SK-N-SH treated with all-trans-retinoic acid at 6 μM for 48 hours (cell line): Measurements from ENCODE around the gene FAM124B.

Experiments
- BACH2 ChIP-seq: fragments of 250-450 bp; sonication (Bioruptor Pico); IDR thresholded peaks from 2 replicates; pipeline ENCODE4 v1.9.0; 2021; ENCODE audit warnings: mild to moderate bottlenecking, borderline replicate concordance
- CSDC2 ChIP-seq: fragments of 250-450 bp; sonication (Bioruptor Pico); IDR thresholded peaks from 2 replicates; pipeline ENCODE4 v1.5.0; 2020; ENCODE audit warnings: mild to moderate bottlenecking, moderate library complexity
- CSRNP3 ChIP-seq: fragments of 250-450 bp; sonication (Bioruptor Pico); IDR thresholded peaks from 2 replicates; pipeline ENCODE4 v1.5.1; 2021; ENCODE audit warnings: mild to moderate bottlenecking, moderate library complexity
- ISL1 ChIP-seq: fragments of 250-450 bp; sonication (Bioruptor Pico); IDR thresholded peaks from 2 replicates; pipeline ENCODE4 v2.1.2; 2022; ENCODE audit warnings: mild to moderate bottlenecking, moderate library complexity
- OSR1 ChIP-seq: fragments of 250-450 bp; sonication (Bioruptor Pico); IDR thresholded peaks from 2 replicates; pipeline ENCODE4 v1.8.0; 2022; ENCODE audit warnings: moderate library complexity, mild to moderate bottlenecking, inconsistent platforms
- PATZ1 ChIP-seq: fragments of 250-450 bp; sonication (Bioruptor Pico); IDR thresholded peaks from 2 replicates; pipeline ENCODE4 v1.8.0; 2020; ENCODE audit warnings: mild to moderate bottlenecking, moderate library complexity, borderline replicate concordance
- POU6F1 ChIP-seq: fragments of 250-450 bp; sonication (Bioruptor Pico); IDR thresholded peaks from 2 replicates; pipeline ENCODE4 v1.8.0; 2021; ENCODE audit warnings: low read depth, mild to moderate bottlenecking, moderate library complexity, borderline replicate concordance
- RARB ChIP-seq: fragments of 250-450 bp; sonication (Bioruptor Pico); IDR thresholded peaks from 2 replicates; pipeline ENCODE4 v1.8.0; 2021; ENCODE audit warnings: mild to moderate bottlenecking, moderate library complexity
- TOX ChIP-seq: fragments of 250-450 bp; sonication (Bioruptor Pico); IDR thresholded peaks from 2 replicates; pipeline ENCODE4 v1.8.0; 2021; ENCODE audit warnings: mild to moderate bottlenecking, moderate library complexity, borderline replicate concordance
- ZFP30 ChIP-seq: fragments of 450-650 bp; formaldehyde crosslinking; IDR thresholded peaks from 2 replicates; pipeline ENCODE4 v1.5.0; 2022; ENCODE audit warnings: mild to moderate bottlenecking, moderate library complexity
- ZNF565 ChIP-seq: fragments of 450-650 bp; formaldehyde crosslinking; conservative IDR thresholded peaks from 2 replicates; pipeline ENCODE4 v1.5.0; 2020; ENCODE audit warnings: low read depth, mild to moderate bottlenecking, moderate library complexity
- ZNF8 ChIP-seq: fragments of 450-650 bp; formaldehyde crosslinking; IDR thresholded peaks from 2 replicates; pipeline ENCODE4 v1.5.0; 2020; ENCODE audit warnings: mild to moderate bottlenecking, moderate library complexity

GRCh38 chr2:224366267-224366844 is 35.6 kb downstream of the FAM124B start:
- TF ChIP-seq TOX (no peak), BACH2 (CRISPR knock-in tag) (no peak), PATZ1 (CRISPR knock-in tag) (no peak), ISL1 (CRISPR knock-in tag) (no peak), RARB (CRISPR knock-in tag) (no peak), ZFP30 (no peak), POU6F1 (no peak), CSRNP3 (CRISPR knock-in tag) (no peak), ZNF565 (CRISPR knock-in tag) (no peak), OSR1 (CRISPR knock-in tag) (no peak), CSDC2 (CRISPR knock-in tag) (no peak), ZNF8 (CRISPR knock-in tag) (no peak)
